Measurements from ENCODE around the gene IL2. TPM values are rescaled to one million over a fixed set of nuclear protein-coding genes. Genes with fewer than 3 reads are reported as not detected.

Gene IL2
- total RNA-seq, 1 donor from 2014 or later, result not detected

Other genes with a start within 250 kb of the IL2 start
- gene ADAD1, start 77.7 kb downstream of the IL2 start, total RNA-seq, result not detected in 2 replicates
- not detected in 2 replicates for gene IL21, start 164.3 kb upstream of the IL2 start, total RNA-seq

Data from dermis blood vessel endothelial cell (primary cell).